DMS53 treated with DMSO at 0.1 percent for 48 hours (cell line): Measurements from ENCODE around the gene CSNK1A1.
"Not testable (repeated sequence)": the region's sequence is repeated elsewhere in the genome, so short reads cannot be mapped to it uniquely, and the experiment has no call there.

Experiments used
- DNase-seq: peaks from one replicate; lab custom pipeline; 2025; ENCODE audit not compliant: unreplicated experiment; lab: John Stamatoyannopoulos, UW

Gene CSNK1A1

DNA sequence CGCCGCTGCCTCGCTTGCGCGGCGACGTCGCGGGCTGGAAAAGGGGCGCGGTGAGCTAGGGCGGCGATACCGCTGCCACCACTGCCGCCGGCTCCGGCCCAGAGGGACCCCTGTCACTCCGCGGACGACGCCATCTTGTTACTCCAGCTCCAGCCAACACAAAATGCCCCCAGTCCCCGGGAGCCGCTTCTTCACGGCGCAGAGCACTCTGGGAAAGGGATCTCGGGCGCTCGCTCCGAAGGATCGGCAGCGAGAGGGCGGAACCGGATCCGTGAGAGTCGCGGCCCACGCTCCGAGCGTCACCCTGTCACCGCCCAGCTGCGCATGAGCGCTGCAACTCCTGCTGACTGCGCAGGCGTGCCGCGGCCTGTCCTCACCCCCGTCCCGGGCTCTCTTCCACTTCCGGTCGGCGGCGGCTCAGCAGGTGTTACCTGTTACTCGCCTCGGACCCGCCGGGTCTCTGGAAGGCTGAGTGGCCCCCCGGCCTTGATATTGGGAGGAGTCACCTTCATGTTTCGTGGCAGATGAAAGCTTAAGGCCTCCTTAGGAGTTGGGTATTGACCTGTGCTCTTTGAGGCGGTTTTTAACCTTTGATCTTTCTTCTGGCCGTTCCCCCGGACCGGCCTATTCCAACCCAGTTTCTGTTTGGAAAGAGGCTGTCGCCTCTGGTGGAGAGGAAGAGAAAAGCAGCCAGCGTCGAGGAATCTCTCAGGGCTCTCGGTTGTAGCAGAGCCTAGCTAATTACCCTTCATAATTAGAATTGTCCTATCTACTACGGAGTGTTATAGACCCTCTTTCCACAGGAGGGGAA lies at the start of gene CSNK1A1:
CSNK1A1 (minus strand) TSS at position 213 of the 811 bp plus-strand sequence. CDS start 475 bp downstream, outside the sequence.
- DNase-seq = peak; percentile 98

DNA sequence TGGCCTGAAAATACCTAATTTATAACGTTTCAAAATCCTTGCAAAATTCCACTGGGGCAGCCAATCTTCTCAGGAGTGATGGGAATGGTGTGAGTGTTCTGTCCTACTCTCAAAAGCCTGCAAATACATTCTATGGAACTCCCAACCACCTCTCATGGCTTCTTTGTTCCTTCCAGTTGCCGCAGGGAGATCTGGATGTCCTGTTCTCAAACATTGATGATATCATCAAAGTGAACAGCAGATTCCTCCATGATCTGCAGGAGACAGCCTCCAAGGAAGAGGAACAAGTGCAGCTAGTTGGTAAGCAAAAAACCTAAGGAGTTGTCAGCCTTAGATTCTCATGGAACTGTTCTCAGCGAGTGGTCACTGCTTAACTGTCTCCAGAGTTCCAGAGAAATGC lies 49.7 kb upstream of the CSNK1A1 start:
- DNase-seq = no peak

GRCh38 chr5:149599375-149599774 lies 48.1 kb upstream of the CSNK1A1 start:
- no peak for DNase-seq

GRCh38 chr5:149598966-149599365 lies 47.7 kb upstream of the CSNK1A1 start:
- no peak for DNase-seq

GRCh38 chr5:149598234-149598633 lies 47.0 kb upstream of the CSNK1A1 start:
- DNase-seq = not testable (repeated sequence)

- no peak for DNase-seq
Observed at GRCh38 chr5:149597618-149598017, 46.4 kb upstream of the CSNK1A1 start.

- no peak for DNase-seq
Observed at GRCh38 chr5:149596712-149597111, 45.5 kb upstream of the CSNK1A1 start.

GRCh38 chr5:149595105-149595504 lies 43.9 kb upstream of the CSNK1A1 start:
- DNase-seq = not testable (repeated sequence)

DNA sequence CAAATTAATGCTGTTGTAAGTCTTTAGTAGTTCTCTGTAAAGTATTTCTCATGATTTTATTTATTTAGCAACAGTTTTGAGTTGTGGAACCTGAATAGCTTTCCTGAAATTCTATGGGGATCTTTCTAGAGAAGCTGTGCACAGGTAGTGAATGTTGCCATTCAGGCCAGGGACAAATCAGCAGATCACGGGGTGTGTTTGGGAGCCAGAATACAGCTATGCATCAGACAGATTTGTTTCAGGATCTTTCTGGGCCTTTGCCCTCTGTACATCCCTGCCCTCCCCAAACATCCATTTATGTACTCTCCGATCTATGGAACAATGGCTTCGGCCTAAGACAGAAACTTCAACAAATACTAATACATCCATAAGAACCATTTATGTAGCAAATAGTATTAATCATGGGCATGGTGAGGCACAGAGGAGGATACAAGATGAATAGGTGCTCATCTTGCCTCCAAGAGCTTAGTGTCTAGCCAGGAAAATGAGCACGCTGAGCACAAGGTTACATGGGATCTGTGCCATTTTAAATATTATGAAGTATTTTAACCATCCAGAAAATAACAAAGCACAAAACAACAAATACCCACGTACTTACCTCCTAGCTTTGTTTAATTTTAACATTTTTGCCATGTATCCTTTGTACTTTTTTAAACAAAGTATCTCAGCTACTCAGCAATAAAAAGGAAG lies 43.1 kb upstream of the CSNK1A1 start:
- DNase-seq = no peak

DNA sequence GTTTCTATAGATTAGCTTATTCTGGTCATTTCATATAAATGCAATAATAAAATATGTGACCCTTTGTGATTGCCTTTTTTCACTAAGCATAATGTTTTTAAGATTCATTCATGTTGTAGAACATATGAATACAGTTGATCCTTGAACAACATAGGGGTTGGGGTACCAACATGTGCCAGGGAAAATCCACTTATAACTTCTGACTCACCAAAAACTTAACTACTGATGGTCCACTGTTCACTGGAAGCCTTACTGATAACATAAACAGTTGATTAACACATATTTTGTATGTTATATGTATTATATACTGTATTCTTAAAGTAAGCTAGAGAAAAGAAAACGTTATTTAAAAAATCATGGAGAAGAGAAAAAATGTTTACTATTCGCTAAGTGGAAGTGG lies 42.1 kb upstream of the CSNK1A1 start:
- DNase-seq = no peak

GRCh38 chr5:149588936-149589335 lies 37.7 kb upstream of the CSNK1A1 start:
- no peak for DNase-seq

DNA sequence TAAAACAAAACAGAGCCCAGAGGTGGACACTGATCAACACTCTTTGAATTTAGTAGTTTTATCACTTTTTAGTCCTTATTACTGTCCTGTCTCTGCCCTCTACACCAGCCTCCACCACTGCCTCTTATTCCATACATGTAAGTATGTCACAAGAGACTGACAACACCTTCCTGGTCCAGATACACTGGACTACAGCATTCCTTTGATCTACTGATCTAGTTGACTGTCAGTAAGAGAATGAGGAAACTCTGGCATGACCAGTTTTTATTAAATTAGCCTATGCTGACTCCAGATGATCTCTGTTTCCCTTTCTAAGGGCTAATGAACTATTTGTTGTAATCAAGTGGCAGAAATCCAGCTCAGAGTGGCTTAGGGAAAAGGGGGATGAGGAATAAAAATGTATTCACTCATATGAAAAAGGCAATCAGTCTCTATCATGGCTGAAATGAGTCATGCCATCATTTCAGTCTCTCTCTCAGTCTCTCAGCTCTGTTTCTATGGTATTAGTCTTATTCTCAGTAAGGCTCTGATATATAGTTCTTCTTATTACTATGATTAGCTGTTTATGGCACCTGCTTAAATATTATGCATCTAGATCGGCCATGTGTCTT lies 35.6 kb upstream of the CSNK1A1 start:
- no peak for DNase-seq

DNA sequence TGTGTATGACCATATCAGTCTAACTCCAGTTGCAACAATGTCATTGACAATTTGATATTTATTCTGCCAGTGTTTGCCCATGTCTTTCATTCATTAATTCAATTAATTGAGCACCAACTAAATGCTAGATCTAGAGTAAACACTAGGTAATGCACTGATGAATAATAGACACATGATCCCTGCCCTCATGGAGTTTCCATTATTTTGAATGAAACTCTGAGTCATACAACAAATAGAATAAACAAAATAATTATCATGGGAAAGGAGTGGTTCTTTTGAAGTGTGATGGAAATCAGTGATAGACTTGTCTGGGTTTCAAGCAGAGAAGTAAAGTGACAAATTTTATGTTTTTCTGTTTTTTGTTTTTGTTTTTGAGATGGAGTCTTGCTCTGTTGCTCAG lies 34.7 kb upstream of the CSNK1A1 start:
- DNase-seq = no peak

GRCh38 chr5:149584121-149584520 lies 32.9 kb upstream of the CSNK1A1 start:
- DNase-seq = peak; percentile 9

DNA sequence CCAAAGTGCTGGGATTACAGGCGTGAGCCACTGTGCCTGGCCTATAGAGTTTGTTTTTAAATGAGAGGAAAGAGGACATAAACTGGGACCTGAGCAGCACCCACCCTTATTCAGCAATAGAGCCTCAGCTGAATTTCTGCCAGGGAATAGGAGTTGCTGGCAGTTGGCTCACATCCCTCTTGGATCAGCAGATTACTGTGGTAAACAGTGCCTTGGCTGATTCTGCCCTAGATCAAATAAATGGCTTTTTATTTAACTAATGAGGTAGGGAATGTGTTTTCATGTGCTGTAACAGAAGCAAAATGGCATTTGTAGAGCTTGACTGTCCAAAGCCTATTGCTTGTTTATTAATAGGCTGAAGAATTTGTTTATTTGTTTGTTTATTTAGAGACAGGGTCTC lies 32.2 kb upstream of the CSNK1A1 start:
- DNase-seq = no peak

DNA sequence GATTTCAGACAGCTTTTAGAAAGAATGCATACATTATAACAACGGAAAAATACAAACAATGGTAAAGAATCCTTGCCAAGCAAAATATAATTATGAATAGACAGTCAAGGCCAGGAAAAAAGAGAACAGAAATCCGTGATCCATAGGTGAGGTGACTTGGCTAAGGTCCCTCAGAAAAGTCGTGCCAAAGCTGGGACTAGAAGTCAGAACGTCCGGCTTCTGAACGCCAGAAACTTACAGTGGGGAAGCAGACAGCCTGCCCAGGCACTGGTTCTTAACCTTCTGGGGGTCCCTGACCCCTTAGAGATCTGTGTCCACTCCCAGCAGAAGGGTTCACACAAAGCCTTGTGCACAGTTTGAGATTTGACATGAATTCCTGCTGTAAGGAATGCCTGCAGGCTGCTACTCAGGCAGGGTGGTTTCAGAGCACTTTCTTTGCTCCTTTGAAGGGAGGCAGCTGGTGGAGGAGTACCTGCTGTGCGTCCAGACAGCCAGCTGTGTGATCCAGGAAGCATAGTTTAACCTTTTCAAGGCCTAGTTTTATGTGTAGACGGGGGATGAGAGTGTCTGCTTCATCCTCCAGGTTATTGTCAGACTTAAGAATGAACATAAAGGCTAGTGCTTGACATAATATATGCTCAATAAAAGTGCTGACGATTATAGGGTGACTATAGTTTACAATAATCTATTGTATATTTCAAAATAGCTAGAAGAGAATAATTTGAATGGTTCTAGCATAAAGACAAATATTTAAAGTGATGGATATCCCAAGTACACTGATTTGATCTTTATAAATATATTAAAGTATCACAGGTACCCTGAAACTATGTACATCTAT lies 30.9 kb upstream of the CSNK1A1 start:
- DNase-seq = peak; percentile 67

- peak; percentile 43 for DNase-seq
Observed at GRCh38 chr5:149581192-149581861, 30.1 kb upstream of the CSNK1A1 start, which contains the start of gene ARHGEF37. ARHGEF37 (plus strand) TSS chr5:149581498; CDS start chr5:149597770, 16,272 bp downstream.

GRCh38 chr5:149580808-149581191 lies 29.6 kb upstream of the CSNK1A1 start:
- DNase-seq = no peak

DNA sequence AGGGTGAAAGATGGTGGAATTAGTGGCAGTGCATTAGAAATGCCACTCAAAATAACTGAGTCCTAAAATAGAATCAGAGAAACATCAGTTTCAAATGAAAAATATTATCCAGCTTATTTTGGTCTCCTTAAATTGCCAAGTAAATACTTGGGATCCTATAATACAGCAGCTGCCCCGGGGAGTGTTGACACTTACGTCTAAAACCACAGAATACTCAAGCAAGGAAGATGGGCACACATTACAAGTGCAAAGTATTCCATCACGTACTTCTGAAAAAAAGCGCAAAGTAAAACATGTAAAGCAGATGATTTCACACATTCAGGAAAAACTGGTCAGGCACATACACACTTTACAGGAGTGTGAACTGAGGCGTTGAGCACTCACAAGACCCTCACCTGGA lies 27.7 kb upstream of the CSNK1A1 start:
- peak; percentile 39 for DNase-seq

- DNase-seq = no peak
Observed at GRCh38 chr5:149576021-149576420, 24.8 kb upstream of the CSNK1A1 start.
